Nasal cavity respiratory epithelium epithelial cell of viscerocranial mucosa (primary cell): ENCODE data around the gene INSIG1. TPM values are rescaled to one million over a fixed set of nuclear protein-coding genes. Genes with fewer than 3 reads are reported as not detected.

ENCODE experiments used
- total RNA-seq: library from RNA; depleted of rRNA; stranded (reverse); fragments of >200 nt; gene quantifications from 2 replicates; pipeline ENCODE4 v1.2.3, GENCODE V29; 2014

Gene INSIG1
- total RNA-seq: 40.7 and 42.9 TPM in 2 replicates

GRCh38 chr7:155297517-155298287 lies at the start of gene INSIG1:
INSIG1 (plus strand) TSS chr7:155297878; CDS start chr7:155298286, 408 bp downstream.

Other genes starting within 250 kb of the INSIG1 start
- not detected in 2 replicates for gene HTR5A, start 227.6 kb upstream of the INSIG1 start, total RNA-seq
- under 0.01 and 0.07 TPM in 2 replicates for gene EN2, start 160.3 kb downstream of the INSIG1 start, total RNA-seq
- gene CNPY1, start 248.7 kb downstream of the INSIG1 start, total RNA-seq: not detected in 2 replicates